ENCODE measurements around the gene DACH1.

DACH1 gene

DNA sequence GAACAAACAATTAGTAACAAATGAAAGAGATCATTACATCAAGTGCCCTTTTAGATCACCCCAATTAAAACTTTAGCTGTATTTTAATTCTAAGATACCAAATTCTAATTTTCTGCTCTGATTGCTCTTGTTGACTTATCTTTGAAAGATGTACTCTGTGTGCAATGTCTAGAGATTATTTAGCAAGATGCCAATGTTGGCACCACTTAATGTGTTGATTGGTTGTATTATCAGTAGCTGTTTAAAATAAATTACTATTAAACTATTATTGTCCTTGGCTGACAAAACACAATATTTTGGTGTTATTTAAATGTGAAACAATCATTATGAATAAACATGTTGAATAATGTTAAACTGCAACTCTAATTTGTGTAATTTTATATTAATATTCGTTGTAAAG is 386.0 kb downstream of the DACH1 start:
- in situ Hi-C loops (cut with HindIII; ENCODE audit: low sequenced_read_pairs): no loop called here
- no peak for DNase-seq (ENCODE audit: low read depth, low spot score)
- TF ChIP-seq, protein P1, sequence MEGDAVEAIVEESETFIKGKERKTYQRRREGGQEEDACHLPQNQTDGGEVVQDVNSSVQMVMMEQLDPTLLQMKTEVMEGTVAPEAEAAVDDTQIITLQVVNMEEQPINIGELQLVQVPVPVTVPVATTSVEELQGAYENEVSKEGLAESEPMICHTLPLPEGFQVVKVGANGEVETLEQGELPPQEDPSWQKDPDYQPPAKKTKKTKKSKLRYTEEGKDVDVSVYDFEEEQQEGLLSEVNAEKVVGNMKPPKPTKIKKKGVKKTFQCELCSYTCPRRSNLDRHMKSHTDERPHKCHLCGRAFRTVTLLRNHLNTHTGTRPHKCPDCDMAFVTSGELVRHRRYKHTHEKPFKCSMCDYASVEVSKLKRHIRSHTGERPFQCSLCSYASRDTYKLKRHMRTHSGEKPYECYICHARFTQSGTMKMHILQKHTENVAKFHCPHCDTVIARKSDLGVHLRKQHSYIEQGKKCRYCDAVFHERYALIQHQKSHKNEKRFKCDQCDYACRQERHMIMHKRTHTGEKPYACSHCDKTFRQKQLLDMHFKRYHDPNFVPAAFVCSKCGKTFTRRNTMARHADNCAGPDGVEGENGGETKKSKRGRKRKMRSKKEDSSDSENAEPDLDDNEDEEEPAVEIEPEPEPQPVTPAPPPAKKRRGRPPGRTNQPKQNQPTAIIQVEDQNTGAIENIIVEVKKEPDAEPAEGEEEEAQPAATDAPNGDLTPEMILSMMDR (IDR thresholded peaks at IDR 0.05; ENCODE audit: low read depth, low read length): no peak
- no peak overlapping the region for H3K4me3 ChIP-seq (ENCODE audit: low read depth, low read length)

DNA sequence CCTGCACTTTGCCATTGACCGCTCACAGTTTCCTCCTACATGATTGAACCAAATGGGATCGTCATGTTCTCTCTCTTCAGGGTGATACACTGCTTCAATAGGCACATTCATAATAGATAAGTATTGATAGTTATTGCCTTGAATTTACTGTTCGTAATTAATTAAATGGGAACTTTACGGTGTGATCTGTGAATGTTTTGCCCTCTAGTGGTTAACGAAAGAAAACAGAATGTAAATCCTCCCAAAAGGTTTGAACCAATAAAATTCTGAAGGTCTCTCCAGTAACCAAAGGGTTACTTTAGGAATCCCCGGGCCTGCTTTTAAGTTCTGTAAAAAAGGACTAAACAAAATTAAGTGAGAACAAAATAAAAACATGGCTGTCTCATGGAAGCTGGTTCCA is 389.3 kb downstream of the DACH1 start:
- H3K4me3 ChIP-seq (ENCODE audit: low read depth, low read length): no peak overlapping the region
- peak; percentile 3 for DNase-seq (ENCODE audit: low read depth, low spot score)
- in situ Hi-C loops (cut with HindIII; ENCODE audit: low sequenced_read_pairs): no loop called here
- TF ChIP-seq, protein P1 (IDR thresholded peaks at IDR 0.05; ENCODE audit: low read depth, low read length): peak; percentile 45

DNA sequence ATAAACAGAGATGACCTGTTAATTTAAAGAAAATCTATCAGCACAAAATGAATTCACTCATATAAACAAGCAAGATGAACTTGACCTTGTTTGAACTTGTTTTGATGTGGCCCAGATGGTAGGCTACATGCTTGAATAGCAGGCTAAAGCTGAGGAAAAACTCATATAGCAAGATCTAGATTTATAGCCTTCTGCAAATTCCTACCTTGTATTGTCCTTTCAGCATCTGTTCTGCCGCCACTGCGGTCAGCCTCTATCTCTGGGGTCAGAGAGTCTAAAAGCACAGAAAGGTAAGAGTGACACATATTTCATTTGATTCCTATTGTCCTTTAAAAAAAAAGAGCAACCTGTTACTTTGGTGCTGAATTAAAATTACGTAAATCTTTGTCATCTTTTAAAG is 392.1 kb downstream of the DACH1 start:
- no peak for DNase-seq (ENCODE audit: low read depth, low spot score)
- in situ Hi-C loops (cut with HindIII; ENCODE audit: low sequenced_read_pairs): no loop called here
- H3K4me3 ChIP-seq (ENCODE audit: low read depth, low read length): no peak overlapping the region
- TF ChIP-seq, protein P1 (IDR thresholded peaks at IDR 0.05; ENCODE audit: low read depth, low read length): no peak

DNA sequence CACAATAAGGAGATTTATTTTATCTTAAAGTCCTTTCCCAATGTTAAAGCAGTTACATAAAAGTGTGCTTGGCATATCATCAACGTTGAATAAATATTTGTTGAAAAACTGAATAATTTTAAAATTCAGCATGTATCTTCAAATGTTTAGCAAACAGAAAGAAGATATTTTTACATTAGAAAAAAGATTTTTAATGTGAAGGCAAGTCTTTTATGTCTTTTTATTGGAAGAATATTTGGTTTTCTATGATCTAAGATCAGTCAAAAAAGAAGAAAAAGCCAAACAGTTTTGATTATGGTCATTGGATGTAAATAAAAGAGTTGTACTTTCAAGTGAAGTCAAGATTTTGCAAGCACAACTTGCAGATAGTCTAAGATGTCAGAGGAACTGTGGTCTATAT is 397.4 kb downstream of the DACH1 start:
- in situ Hi-C loops (cut with HindIII; ENCODE audit: low sequenced_read_pairs): no loop called here
- DNase-seq (ENCODE audit: low read depth, low spot score): no peak
- no peak overlapping the region for H3K4me3 ChIP-seq (ENCODE audit: low read depth, low read length)
- TF ChIP-seq, protein P1 (IDR thresholded peaks at IDR 0.05; ENCODE audit: low read depth, low read length): no peak

DNA sequence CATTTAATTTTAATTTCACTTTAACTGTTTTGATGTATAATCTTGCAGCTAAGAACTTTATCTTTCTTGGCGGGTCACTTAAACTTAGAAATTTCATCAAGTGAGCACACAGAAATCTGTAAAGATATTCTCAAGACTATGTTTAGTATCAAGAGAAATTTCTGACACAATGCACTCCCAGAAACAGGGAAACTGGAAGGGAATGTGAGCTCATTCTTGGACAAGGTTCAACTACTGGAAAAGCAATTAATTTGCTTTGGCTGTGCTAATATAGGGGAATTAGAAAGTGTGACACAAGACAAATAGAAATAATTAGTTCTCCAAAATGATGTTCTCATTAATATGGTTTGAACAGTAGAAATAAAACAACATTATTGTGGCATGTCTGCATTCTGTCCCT is 402.3 kb downstream of the DACH1 start:
- no peak overlapping the region for H3K4me3 ChIP-seq (ENCODE audit: low read depth, low read length)
- in situ Hi-C loops (cut with HindIII; ENCODE audit: low sequenced_read_pairs): no loop called here
- TF ChIP-seq, protein P1 (IDR thresholded peaks at IDR 0.05; ENCODE audit: low read depth, low read length): no peak
- DNase-seq (ENCODE audit: low read depth, low spot score): no peak

DNA sequence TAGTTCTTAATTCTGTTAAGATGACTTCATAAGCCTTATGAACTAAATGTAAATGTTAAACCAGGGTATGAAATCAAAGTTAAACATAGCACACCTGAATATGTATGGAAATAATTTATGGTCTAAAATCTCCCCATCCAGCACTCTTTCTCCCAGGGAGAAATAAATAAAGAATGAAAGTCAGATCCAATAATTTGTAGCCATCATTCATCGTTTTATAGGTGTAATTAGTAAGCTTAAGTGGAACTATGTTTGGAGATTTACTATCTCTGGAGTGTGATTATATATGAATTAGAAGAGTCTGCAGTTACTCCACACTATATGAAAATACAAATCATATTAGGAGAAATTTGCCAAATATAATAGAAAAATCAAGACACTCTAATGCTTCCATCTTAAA is 405.1 kb downstream of the DACH1 start:
- no peak for DNase-seq (ENCODE audit: low read depth, low spot score)
- H3K4me3 ChIP-seq (ENCODE audit: low read depth, low read length): no peak overlapping the region
- in situ Hi-C loops (cut with HindIII; ENCODE audit: low sequenced_read_pairs): no loop called here
- TF ChIP-seq, protein P1 (IDR thresholded peaks at IDR 0.05; ENCODE audit: low read depth, low read length): no peak

DNA sequence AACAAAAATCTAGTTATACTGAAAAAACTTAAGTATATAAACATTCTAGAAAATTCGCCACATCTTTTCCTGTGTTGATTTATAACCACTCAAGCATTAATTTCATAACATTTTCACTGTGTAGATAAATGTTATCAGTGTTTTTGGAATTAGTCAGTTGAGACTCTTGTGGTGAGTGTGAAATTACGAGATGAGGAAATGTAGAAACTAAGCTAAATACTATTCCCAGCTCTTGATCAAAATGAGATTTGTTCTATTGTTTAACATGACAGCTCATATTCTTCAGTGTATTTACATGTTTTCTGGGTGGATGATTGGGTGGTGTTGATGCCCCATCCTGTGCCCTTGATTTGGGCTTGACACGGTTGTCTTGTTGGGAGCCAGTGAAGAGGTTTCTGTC is 406.8 kb downstream of the DACH1 start:
- TF ChIP-seq, protein P1 (IDR thresholded peaks at IDR 0.05; ENCODE audit: low read depth, low read length): no peak
- DNase-seq (ENCODE audit: low read depth, low spot score): no peak
- H3K4me3 ChIP-seq (ENCODE audit: low read depth, low read length): no peak overlapping the region
- in situ Hi-C loops (cut with HindIII; ENCODE audit: low sequenced_read_pairs): no loop called here

All from astrocyte of the spinal cord (primary cell).